Uterus (tissue), 2 donors: ENCODE results near the gene EVC2.

ENCODE experiments used
- CTCF ChIP-seq, 4 experiments: fragments of 200-600 bp in 2 of 4; fragments of 450-650 bp in 2 of 4; sonication (generic) in 2 of 4; IDR thresholded peaks; one replicate each; pipeline ENCODE4 v1.5.1; 2016 to 2019; ENCODE audit warnings: antibody characterized with exemption in 4 of 4, mild to moderate bottlenecking in 2 of 4, moderate library complexity in 1 of 4
- POLR2A ChIP-seq, 2 donors: fragments of 450-650 bp; IDR thresholded peaks; one replicate each; pipeline ENCODE4 v1.6.1; 2016; ENCODE audit warnings: antibody characterized with exemption in 2 of 2, mild to moderate bottlenecking in 1 of 2, moderate library complexity in 1 of 2

- TF ChIP-seq CTCF (IDR thresholded peaks at IDR 0.05) (no peak), POLR2A (IDR thresholded peaks at IDR 0.05) (no peak)
Measured at GRCh38 chr4:5752376-5753184, 44.2 kb upstream of the EVC2 start.
